Pancreas (tissue), 10 donors: ENCODE measurements around the gene UBQLN4. TPM values are rescaled to one million over a fixed set of nuclear protein-coding genes. Genes with fewer than 3 reads are reported as not detected.
A peak's percentile ranks its signal among the peaks of the same experiment; 100 is the strongest.

Experiments
- ATAC-seq, 4 donors: fragments of 200-7000 bp; cut with Tn5 transposase; one replicate each; pipeline versions ENCODE4 v1.8.0 to v1.9.1; 2020; ENCODE audit warnings: mild to moderate bottlenecking in 4 of 4, moderate library complexity in 4 of 4
- DNase-seq, 6 donors: peaks; one replicate each; pipeline ENCODE4 v3.0.0-alpha.2; 2020
- FAIRE-seq: peaks from 2 replicates; lab custom pipeline; 2012; peaks lifted over from hg19 to GRCh38; lab: Jason Lieb, UNC
- H3K27ac ChIP-seq, 4 donors: fragments of 200-600 bp; sonication (generic); 1 replicate in 3 of 4; 2 replicates in 1 of 4; pipeline versions ENCODE4 v1.5.0 to v1.8.0; 2020
- H3K27me3 ChIP-seq, 4 donors: fragments of 200-600 bp; one replicate each; pipeline ENCODE4 v1.8.0; 2021
- H3K36me3 ChIP-seq, 3 donors: fragments of 200-600 bp; sonication (generic) in 1 of 3; one replicate each; pipeline versions ENCODE4 v1.5.0 to v1.8.0; 2020 to 2021
- H3K4me1 ChIP-seq, 3 donors: fragments of 200-600 bp; one replicate each; pipeline ENCODE4 v1.8.0; 2021
- H3K4me3 ChIP-seq, 4 donors: fragments of 200-600 bp; sonication (generic) in 2 of 4; one replicate each; pipeline versions ENCODE4 v1.5.0 to v1.8.0; 2020 to 2021
- H3K9me3 ChIP-seq, 4 donors: fragments of 200-600 bp; one replicate each; pipeline ENCODE4 v1.8.0; 2021
- WGBS, 2 donors: extraction: QIAGEN DNeasy Blood & Tissue Kit; methylation state at CpG; one replicate each; pipeline ENCODE4 v1.1.7; 2013; 5-methylcytosine and 5-hydroxymethylcytosine counted together
- intact Hi-C, 3 donors: fragments of 100-400 bp; cut with DNase I; formaldehyde crosslinking; loops; one replicate each; pipeline versions ENCODE4 v1.11.1 to v1.14.2; 2022
- polyA plus RNA-seq, 2 donors: library from polyadenylated mRNA; stranded (reverse); fragments of 200-250 nt; gene quantifications; one replicate each; pipeline ENCODE4 v1.2.3, GENCODE V29; 2013
- total RNA-seq, 6 donors: library from RNA; stranded (reverse); fragmentation: NEBNext Ultra II Directional in 4 of 6; extraction: Animal tissue kit (Norgen Biotek cat#: 25700) in 4 of 6; gene quantifications; one replicate each; pipeline versions ENCODE4 v1.2.1 to v1.2.4, GENCODE V29; 2021 to 2023
- TF ChIP-seq, protein P1 (sequence below), 4 donors: fragments of 200-600 bp; sonication (generic) in 3 of 4; IDR thresholded peaks; one replicate each; pipeline versions ENCODE4 v1.5.0 to v1.8.0; 2021; ENCODE audit warnings: antibody characterized with exemption in 4 of 4
- donor health status: healthy with polysubstance abuse.
- donor health status: DM: no; HTN: no; CAD: no; lungs with moderate emphysema.
- donor health status: DM: no; HTN: no; CAD: no.
- donor health status: control.
- donor health status: control.
- donor health status: Bipolar disorder and iron deficiency.
- donor health status: DM: yes; HTN: yes; CAD: no.
- donor health status: DM: no; HTN: no; CAD: no.
- donor health status: DM: no; HTN: no; CAD: no.
- donor health status: DM: yes; HTN: yes; CAD: no.

Gene UBQLN4
- total and polyA plus RNA-seq, 8 donors = 14.1 to 28.2 (median 18.4) TPM

GRCh38 chr1:155996166-155996565 lies 57.4 kb downstream of the UBQLN4 start:
- H3K9me3 ChIP-seq = no peaks in the 10 kb centered on the region
- H3K36me3 ChIP-seq = no peaks in the 10 kb centered on the region
- ATAC-seq (no peak), DNase-seq (no peak), FAIRE-seq (no peak)
- no peak overlapping the region for H3K27ac ChIP-seq
- H3K4me3 ChIP-seq = no peak overlapping the region
- 30 to 51% methylated on average over 2 of the region's 2 CpGs for WGBS, 2 donors
- intact Hi-C loops = no loop called here
- no peaks in the 10 kb centered on the region for H3K27me3 ChIP-seq
- TF ChIP-seq, protein P1, sequence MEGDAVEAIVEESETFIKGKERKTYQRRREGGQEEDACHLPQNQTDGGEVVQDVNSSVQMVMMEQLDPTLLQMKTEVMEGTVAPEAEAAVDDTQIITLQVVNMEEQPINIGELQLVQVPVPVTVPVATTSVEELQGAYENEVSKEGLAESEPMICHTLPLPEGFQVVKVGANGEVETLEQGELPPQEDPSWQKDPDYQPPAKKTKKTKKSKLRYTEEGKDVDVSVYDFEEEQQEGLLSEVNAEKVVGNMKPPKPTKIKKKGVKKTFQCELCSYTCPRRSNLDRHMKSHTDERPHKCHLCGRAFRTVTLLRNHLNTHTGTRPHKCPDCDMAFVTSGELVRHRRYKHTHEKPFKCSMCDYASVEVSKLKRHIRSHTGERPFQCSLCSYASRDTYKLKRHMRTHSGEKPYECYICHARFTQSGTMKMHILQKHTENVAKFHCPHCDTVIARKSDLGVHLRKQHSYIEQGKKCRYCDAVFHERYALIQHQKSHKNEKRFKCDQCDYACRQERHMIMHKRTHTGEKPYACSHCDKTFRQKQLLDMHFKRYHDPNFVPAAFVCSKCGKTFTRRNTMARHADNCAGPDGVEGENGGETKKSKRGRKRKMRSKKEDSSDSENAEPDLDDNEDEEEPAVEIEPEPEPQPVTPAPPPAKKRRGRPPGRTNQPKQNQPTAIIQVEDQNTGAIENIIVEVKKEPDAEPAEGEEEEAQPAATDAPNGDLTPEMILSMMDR (IDR thresholded peaks at IDR 0.05) = no peak
- no peaks in the 10 kb centered on the region for H3K4me1 ChIP-seq

GRCh38 chr1:155993595-155993994 lies 60.0 kb downstream of the UBQLN4 start:
- DNase-seq (peak in 1 of 6 donors; percentile 1), FAIRE-seq (no peak), ATAC-seq (no peak)
- 75 to 80% methylated on average over 3 of the region's 3 CpGs for WGBS, 2 donors
- no peaks in the 10 kb centered on the region for H3K36me3 ChIP-seq
- no peak overlapping the region for H3K27ac ChIP-seq
- H3K27me3 ChIP-seq = no peaks in the 10 kb centered on the region
- no peak overlapping the region for H3K4me3 ChIP-seq
- TF ChIP-seq, protein P1 (IDR thresholded peaks at IDR 0.05) = no peak
- no peaks in the 10 kb centered on the region for H3K4me1 ChIP-seq
- H3K9me3 ChIP-seq = no peaks in the 10 kb centered on the region
- intact Hi-C loops = no loop called here

DNA sequence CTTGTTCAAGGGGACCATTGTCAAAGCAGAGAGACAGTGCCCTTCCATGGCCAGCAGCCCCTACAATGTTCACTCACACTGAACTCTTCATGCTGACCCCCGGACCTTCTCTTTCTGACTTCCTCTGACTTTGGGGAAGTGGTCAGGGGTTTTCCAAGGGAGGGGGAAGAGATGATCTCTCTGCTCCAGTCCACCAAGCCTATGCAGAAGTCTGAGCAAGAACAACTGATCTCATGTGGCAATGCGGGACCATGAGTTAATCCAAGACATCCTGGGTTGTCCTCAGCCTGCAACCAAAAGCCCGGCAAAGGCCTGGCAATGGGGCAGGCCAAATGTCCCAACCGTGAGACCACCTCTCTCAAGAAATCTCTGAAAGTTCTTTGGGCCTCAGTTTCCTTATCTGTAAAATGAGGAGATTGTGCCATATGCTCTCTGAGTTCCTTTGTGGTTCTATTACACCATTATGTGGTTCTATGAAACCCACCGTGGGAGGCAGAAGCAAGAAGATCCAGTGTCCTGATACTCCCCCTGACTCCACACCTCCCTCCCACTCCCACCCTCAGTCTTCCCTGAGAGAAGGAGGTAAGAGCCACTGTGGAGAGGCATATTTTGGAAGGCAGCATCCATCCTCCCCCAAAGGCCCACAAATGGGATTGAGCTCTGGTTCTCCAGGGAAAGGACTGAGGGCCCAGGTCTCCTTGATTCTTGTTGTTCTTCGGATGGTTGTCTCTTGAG lies 63.4 kb downstream of the UBQLN4 start:
- no peaks in the 10 kb centered on the region for H3K9me3 ChIP-seq
- DNase-seq (peak in 1 of 6 donors; percentile 8), FAIRE-seq (no peak), ATAC-seq (peak in 2 of 4 donors; percentile 58 to 70)
- H3K27me3 ChIP-seq = no peaks in the 10 kb centered on the region
- WGBS, 2 donors = 81 to 83% methylated on average over 6 of the region's 6 CpGs
- intact Hi-C loops = no loop called here
- no peak overlapping the region for H3K4me3 ChIP-seq
- TF ChIP-seq, protein P1 (IDR thresholded peaks at IDR 0.05) = no peak
- peak overlapping the region in 1 of 4 donors; percentile 41 for H3K27ac ChIP-seq
- H3K36me3 ChIP-seq = no peaks in the 10 kb centered on the region
- H3K4me1 ChIP-seq = no peaks in the 10 kb centered on the region

- WGBS, 2 donors = 33 to 37% methylated on average over 9 of the region's 9 CpGs
- Histone ChIP-seq H3K4me1 (no peaks in the 10 kb centered on the region), H3K36me3 (no peaks in the 10 kb centered on the region), H3K27me3 (no peaks in the 10 kb centered on the region), H3K4me3 (no peak overlapping the region), H3K27ac (peak overlapping the region in 1 of 4 donors; percentile 41), H3K9me3 (no peaks in the 10 kb centered on the region)
- intact Hi-C loops = no loop called here
- DNase-seq = peak; percentile 45 to 84 (median 70)
- no peak for FAIRE-seq
- ATAC-seq = peak; percentile 86 to 98 (median 98)
- TF ChIP-seq, protein P1 (IDR thresholded peaks at IDR 0.05) = peak; percentile 86 to 97 (median 96)
These were observed 64.2 kb downstream of the UBQLN4 start for GRCh38 chr1:155989242-155990004.

Other genes with a start within 250 kb of the UBQLN4 start
- gene GON4L, start 196.6 kb downstream of the UBQLN4 start, total RNA-seq = 10 to 100 TPM; 18.5 to 30.5 (median 22.5) TPM
- 10 to 100 TPM; 31.2 to 32.3 TPM for gene GON4L, start 196.6 kb downstream of the UBQLN4 start, polyA plus RNA-seq
- gene SYT11, start 194.2 kb downstream of the UBQLN4 start, total RNA-seq = 1 to 10 TPM in 4 of 6 donors, under 1 TPM in 2; 0.83 to 5.1 (median 1.5) TPM
- gene SYT11, start 194.2 kb downstream of the UBQLN4 start, polyA plus RNA-seq = 1 to 10 TPM in 1 of 2 donors, under 1 TPM in 1; 0.46 to 5.8 TPM
- gene RIT1, start 142.4 kb downstream of the UBQLN4 start, total RNA-seq = 10 to 100 TPM in 3 of 6 donors, 1 to 10 TPM in 3; 5.7 to 15.1 (median 9.2) TPM
- gene RIT1, start 142.4 kb downstream of the UBQLN4 start, polyA plus RNA-seq = 1 to 10 TPM; 4.2 to 7.7 TPM
- 10 to 100 TPM; 11.9 to 24.3 (median 15.5) TPM for gene KHDC4, start 119.4 kb downstream of the UBQLN4 start, total RNA-seq
- gene KHDC4, start 119.4 kb downstream of the UBQLN4 start, polyA plus RNA-seq = 10 to 100 TPM; 29.3 to 32.8 TPM
- under 1 TPM in 1 of 6 donors, not detected in 5; 0.12 TPM for gene RXFP4, start 112.2 kb downstream of the UBQLN4 start, total RNA-seq
- gene RXFP4, start 112.2 kb downstream of the UBQLN4 start, polyA plus RNA-seq = under 1 TPM in 1 of 2 donors, not detected in 1; 0.19 TPM
- 10 to 100 TPM; 10.3 to 39.0 (median 23.8) TPM for gene ARHGEF2, start 75.3 kb downstream of the UBQLN4 start, total RNA-seq
- gene ARHGEF2, start 75.3 kb downstream of the UBQLN4 start, polyA plus RNA-seq = 10 to 100 TPM; 17.8 to 20.2 TPM
- gene SSR2, start 32.8 kb downstream of the UBQLN4 start, total RNA-seq = 100 to 1,000 TPM; 160 to 236 (median 202) TPM
- gene SSR2, start 32.8 kb downstream of the UBQLN4 start, polyA plus RNA-seq = 100 to 1,000 TPM; 180 to 243 TPM
- gene LAMTOR2, start 984 bp upstream of the UBQLN4 start, total RNA-seq = 10 to 100 TPM; 31.7 to 40.1 (median 32.1) TPM
- 10 to 100 TPM; 59.4 to 60.1 TPM for gene LAMTOR2, start 984 bp upstream of the UBQLN4 start, polyA plus RNA-seq
- gene RAB25, start 7.4 kb upstream of the UBQLN4 start, total RNA-seq = 10 to 100 TPM; 29.0 to 51.1 (median 34.6) TPM
- 10 to 100 TPM; 56.3 to 81.6 TPM for gene RAB25, start 7.4 kb upstream of the UBQLN4 start, polyA plus RNA-seq
- 1 to 10 TPM in 2 of 6 donors, under 1 TPM in 4; 0.12 to 3.1 (median 0.65) TPM for gene MEX3A, start 28.7 kb upstream of the UBQLN4 start, total RNA-seq
- under 1 TPM; 0.19 to 0.76 TPM for gene MEX3A, start 28.7 kb upstream of the UBQLN4 start, polyA plus RNA-seq
- gene LMNA, start 60.9 kb upstream of the UBQLN4 start, total RNA-seq = 100 to 1,000 TPM in 3 of 6 donors, 10 to 100 TPM in 3; 59.4 to 119 (median 92.7) TPM
- gene LMNA, start 60.9 kb upstream of the UBQLN4 start, polyA plus RNA-seq = 100 to 1,000 TPM in 1 of 2 donors, 10 to 100 TPM in 1; 96.7 to 111 TPM
- gene SEMA4A, start 99.8 kb upstream of the UBQLN4 start, total RNA-seq = 1 to 10 TPM; 2.6 to 7.0 (median 4.5) TPM
- 1 to 10 TPM; 4.4 to 5.4 TPM for gene SEMA4A, start 99.8 kb upstream of the UBQLN4 start, polyA plus RNA-seq
- gene SLC25A44, start 140.3 kb upstream of the UBQLN4 start, total RNA-seq = 1 to 10 TPM; 4.0 to 9.9 (median 6.7) TPM
- gene SLC25A44, start 140.3 kb upstream of the UBQLN4 start, polyA plus RNA-seq = 10 to 100 TPM in 1 of 2 donors, 1 to 10 TPM in 1; 4.3 to 11.4 TPM
- gene PMF1, start 159.2 kb upstream of the UBQLN4 start, total RNA-seq = 10 to 100 TPM; 15.8 to 28.8 (median 21.9) TPM
- gene PMF1, start 159.2 kb upstream of the UBQLN4 start, polyA plus RNA-seq = 10 to 100 TPM; 69.7 to 79.7 TPM
- gene BGLAP, start 188.4 kb upstream of the UBQLN4 start, total RNA-seq = 1 to 10 TPM in 2 of 6 donors, under 1 TPM in 4; 0.60 to 1.7 (median 0.80) TPM
- 1 to 10 TPM; 2.9 to 4.8 TPM for gene BGLAP, start 188.4 kb upstream of the UBQLN4 start, polyA plus RNA-seq
- gene PAQR6, start 194.3 kb upstream of the UBQLN4 start, total RNA-seq = 1 to 10 TPM in 2 of 6 donors, under 1 TPM in 4; 0.51 to 1.3 (median 0.67) TPM
- gene PAQR6, start 194.3 kb upstream of the UBQLN4 start, polyA plus RNA-seq = 1 to 10 TPM; 3.5 to 5.6 TPM
- gene SMG5, start 229.0 kb upstream of the UBQLN4 start, total RNA-seq = 10 to 100 TPM; 15.9 to 42.8 (median 23.3) TPM
- gene SMG5, start 229.0 kb upstream of the UBQLN4 start, polyA plus RNA-seq = 10 to 100 TPM; 26.2 to 26.5 TPM
- 1 to 10 TPM in 4 of 6 donors, under 1 TPM in 2; 0.51 to 2.7 (median 1.1) TPM for gene TMEM79, start 230.5 kb upstream of the UBQLN4 start, total RNA-seq
- gene TMEM79, start 230.5 kb upstream of the UBQLN4 start, polyA plus RNA-seq = 1 to 10 TPM; 3.1 to 3.7 TPM
- 10 to 100 TPM; 11.1 to 29.6 (median 18.1) TPM for gene GLMP, start 241.9 kb upstream of the UBQLN4 start, total RNA-seq
- 10 to 100 TPM; 31.3 to 32.5 TPM for gene GLMP, start 241.9 kb upstream of the UBQLN4 start, polyA plus RNA-seq
- gene VHLL, start 245.5 kb upstream of the UBQLN4 start, total RNA-seq = not detected
- under 1 TPM in 1 of 2 donors, not detected in 1; 0.19 TPM for gene VHLL, start 245.5 kb upstream of the UBQLN4 start, polyA plus RNA-seq